HepG2 (cell line): ENCODE data around the gene SLN. TPM values are rescaled to one million over a fixed set of nuclear protein-coding genes. Genes with fewer than 3 reads are reported as not detected.
"Not testable (repeated sequence)": the region's sequence is repeated elsewhere in the genome, so short reads cannot be mapped to it uniquely, and the experiment has no call there.

Experiments used
- ATAC-seq: fragments of 200-7000 bp; cut with Tn5 transposase; 3 replicates; pipeline ENCODE4 v1.9.1; 2020; ENCODE audit warnings: mild to moderate bottlenecking, moderate library complexity
- BruUV-seq: library from RNA; stranded (reverse); fragments of 400-500 nt; replicated peaks from 2 replicates; lab custom pipeline; 2021; lab: Mats Ljungman, UMichigan
- CTCF ChIA-PET: fragments of 300-600 bp; formaldehyde crosslinking; extraction: SDS; loops from one replicate; lab custom pipeline; 2021; ENCODE audit warnings: low total read pairs, inconsistent platforms, low intra/inter-chr PET ratio; lab: Yijun Ruan, JAX
- POLR2A ChIA-PET: fragments of 350-600 bp; sonication (Branson Sonifier 250); formaldehyde crosslinking; loops from one replicate; lab custom pipeline; 2020; ENCODE audit warnings: antibody characterized with exemption, inconsistent platforms; lab: Yijun Ruan, JAX
- DNase-seq: peaks from one replicate; pipeline ENCODE4 v3.0.0-alpha.2; 2015; ENCODE audit warnings: low spot score
- FAIRE-seq: peaks from 3 replicates; lab custom pipeline; 2011; peaks lifted over from hg19 to GRCh38; lab: Jason Lieb, UNC
- H2AFZ ChIP-seq: one replicate; pipeline ENCODE4 v1.6.1; 2011; ENCODE audit warnings: low read length, inconsistent platforms
- H3K27ac ChIP-seq: fragments of 300-600 bp; 3 replicates; pipeline ENCODE4 v1.8.0; 2011; ENCODE audit warnings: mixed run types, mild to moderate bottlenecking, mixed read lengths, low read length, inconsistent platforms; ENCODE audit not compliant: insufficient read depth; ENCODE audit errors: extremely low read length
- H3K27me3 ChIP-seq, 2 experiments: fragments of 200-600 bp in 1 of 2; 2 replicates in 1 of 2; 3 replicates in 1 of 2; pipeline versions ENCODE4 v1.6.0 to v1.8.0; 2011; ENCODE audit warnings: low read length in 2 of 2, mild to moderate bottlenecking in 2 of 2, moderate library complexity in 2 of 2, inconsistent platforms in 1 of 2; ENCODE audit not compliant: insufficient read depth in 2 of 2, control insufficient read depth in 1 of 2
- H3K36me3 ChIP-seq, 2 experiments: fragments of 200-600 bp in 1 of 2; replicated peaks in 1 of 2; 2 replicates in 1 of 2; 3 replicates in 1 of 2; pipeline versions ENCODE4 v1.5.1 to v1.8.0; 2011; ENCODE audit warnings: low read length in 2 of 2, inconsistent platforms in 1 of 2; ENCODE audit not compliant: insufficient read depth in 2 of 2, control insufficient read depth in 1 of 2
- H3K4me1 ChIP-seq: 2 replicates; pipeline ENCODE4 v1.5.1; 2012; ENCODE audit warnings: low read length, inconsistent platforms; ENCODE audit not compliant: insufficient read depth
- H3K4me2 ChIP-seq: 2 replicates; pipeline ENCODE4 v1.6.0; 2011; ENCODE audit warnings: low read depth, low read length, inconsistent platforms
- H3K4me3 ChIP-seq, 3 experiments: fragments of 200-600 bp in 1 of 3; sonication (generic), shearing (Covaris generic) in 1 of 3; replicated peaks in 1 of 3; 2 replicates each; pipeline ENCODE4 v1.5.1; 2011 to 2016; ENCODE audit warnings: low read length in 3 of 3, inconsistent platforms in 2 of 3, low read depth in 2 of 3, mild to moderate bottlenecking in 2 of 3, control low read depth in 1 of 3, mixed read lengths in 1 of 3; ENCODE audit not compliant: insufficient read depth in 1 of 3
- H3K79me2 ChIP-seq: one replicate; pipeline ENCODE4 v1.6.1; 2011; ENCODE audit warnings: low read length, inconsistent platforms; ENCODE audit not compliant: insufficient read depth
- H3K9ac ChIP-seq: 2 replicates; pipeline ENCODE4 v1.6.0; 2011; ENCODE audit warnings: mild to moderate bottlenecking, low read depth, low read length, inconsistent platforms; ENCODE audit not compliant: insufficient read depth
- H3K9me3 ChIP-seq: 2 replicates; pipeline ENCODE4 v1.5.1; 2012; ENCODE audit warnings: mild to moderate bottlenecking, low read length
- H4K20me1 ChIP-seq: 2 replicates; pipeline ENCODE4 v1.6.0; 2011; ENCODE audit warnings: inconsistent platforms, mild to moderate bottlenecking, low read length, moderate library complexity; ENCODE audit not compliant: insufficient read depth
- HNF1A ChIP-seq, 2 experiments: sonication (generic) in 1 of 2; formaldehyde crosslinking in 1 of 2; IDR thresholded peaks; 2 replicates each; pipeline versions ENCODE4 v1.4.0 to v1.6.1; 2016 to 2020; ENCODE audit warnings: borderline replicate concordance in 1 of 2, low read depth in 1 of 2, mild to moderate bottlenecking in 1 of 2, missing genetic modification reagents in 1 of 2
- RARG ChIP-seq: sonication (generic); formaldehyde crosslinking; IDR thresholded peaks from 2 replicates; pipeline ENCODE4 v1.4.0; 2020; ENCODE audit warnings: low read depth, mild to moderate bottlenecking, missing genetic modification reagents
- WGBS: methylation state at CpG from one replicate; pipeline ENCODE4 v1.1.6; 2017; ENCODE audit warnings: low lambda C conversion rate; 5-methylcytosine and 5-hydroxymethylcytosine counted together
- in situ Hi-C: cut with HindIII; loops from 2 replicates; pipeline ENCODE4 v1.10.0; 2017; ENCODE audit warnings: low pct_unique_long_range_greater_than_20kb; ENCODE audit not compliant: extremely low pct_ligation_motif_present
- intact Hi-C: fragments of 100-400 bp; cut with micrococcal nuclease; formaldehyde crosslinking; loops from one replicate; pipeline ENCODE4 v1.10.0; 2022; ENCODE audit not compliant: unreplicated experiment
- polyA plus RNA-seq, 8 experiments: library from polyadenylated mRNA; depleted of rRNA in 3 of 8; stranded (reverse) in 7 of 8; unstranded in 1 of 8; fragments of >200 nt; fragmentation: Illumina TruSeq in 4 of 8; extraction: Trizol in 4 of 8; gene quantifications; 2 replicates each; pipeline versions ENCODE4 v1.2.1 to v1.2.3, GENCODE V29; 2011 to 2016; ENCODE audit warnings: low read depth in 4 of 8, missing spikeins in 1 of 8, mixed read lengths in 1 of 8; ENCODE audit not compliant: insufficient read depth in 1 of 8
- total RNA-seq, 5 experiments: library from RNA; depleted of rRNA; stranded (reverse); fragments of >200 nt; fragmentation: Illumina TruSeq; extraction: Trizol; gene quantifications; 2 replicates each; pipeline ENCODE4 v1.2.3, GENCODE V29; 2016; ENCODE audit warnings: low read depth in 1 of 5

SLN gene
- total and polyA plus RNA-seq, 2 of the 13 experiments (the other 11 are each of a cell fraction or from before 2014, with no cell fraction given): not detected

- TF ChIP-seq HNF1A (IDR thresholded peaks at IDR 0.05; ENCODE audit: low read depth) (no peak), HNF1A (CRISPR knock-in tag; IDR thresholded peaks at IDR 0.05; ENCODE audit: borderline replicate concordance) (no peak), RARG (CRISPR knock-in tag) (no peak)
These were observed at the start of gene SLN (continued) for GRCh38 chr11:107711861-107712755.

GRCh38 chr11:107758719-107759355 is 47.0 kb upstream of the SLN start:
- H3K27me3 ChIP-seq, H3K4me3 ChIP-seq, H2AFZ ChIP-seq, H3K27ac ChIP-seq, H4K20me1 ChIP-seq, H3K4me2 ChIP-seq, BruUV-seq, ATAC-seq, in situ Hi-C loops, H3K79me2 ChIP-seq, FAIRE-seq, H3K9ac ChIP-seq, DNase-seq, CTCF ChIA-PET, H3K36me3 ChIP-seq, intact Hi-C loops, POLR2A ChIA-PET, H3K4me1 ChIP-seq, H3K9me3 ChIP-seq: not testable (repeated sequence)
- 28% methylated on average over 3 of the region's 7 CpGs for WGBS
